A549 (cell line): Measurements from ENCODE around the gene CHKA. TPM values are rescaled to one million over a fixed set of nuclear protein-coding genes. Genes with fewer than 3 reads are reported as not detected.
A peak's percentile ranks its signal among the peaks of the same experiment; 100 is the strongest.

Experiments used
- ATAC-seq, 2 experiments: fragments of 200-7000 bp in 1 of 2; fragments of >200 bp in 1 of 2; cut with Nextera tagmentation in 1 of 2; cut with Tn5 transposase in 1 of 2; 3 replicates each; pipeline versions ENCODE4 v1.8.0 to v1.9.1; 2018 to 2020; ENCODE audit warnings: mild to moderate bottlenecking in 1 of 2, moderate library complexity in 1 of 2
- CTCF ChIA-PET: fragments of 300-600 bp; sonication (Branson Sonifier 250); formaldehyde crosslinking; extraction: SDS; loops from one replicate; lab custom pipeline; 2021; ENCODE audit warnings: antibody characterized with exemption, inconsistent platforms; lab: Yijun Ruan, JAX
- POLR2A ChIA-PET: fragments of 350-600 bp; formaldehyde crosslinking; extraction: SDS; loops from one replicate; lab custom pipeline; 2021; ENCODE audit warnings: antibody characterized with exemption, inconsistent platforms; lab: Yijun Ruan, JAX
- DNase-seq, 2 experiments: peaks; one replicate each; pipeline versions ENCODE4 v3.0.0 to v3.0.0-alpha.2; 2011 to 2016; ENCODE audit warnings: low read depth in 1 of 2, low spot score in 1 of 2
- FAIRE-seq: peaks from 2 replicates; lab custom pipeline; 2011; peaks lifted over from hg19 to GRCh38; lab: Jason Lieb, UNC
- H3K27ac ChIP-seq, 2 experiments: fragments of >200 bp; sonication (Bioruptor Twin); formaldehyde crosslinking; 3 replicates each; pipeline ENCODE4 v1.5.1; 2016 to 2017
- H3K4me1 ChIP-seq: fragments of >200 bp; sonication (Bioruptor Twin); formaldehyde crosslinking; 3 replicates; pipeline ENCODE4 v1.6.1; 2016
- H3K4me2 ChIP-seq: fragments of >200 bp; sonication (Bioruptor Twin); formaldehyde crosslinking; 3 replicates; pipeline ENCODE4 v1.6.1; 2016
- H3K4me3 ChIP-seq: fragments of >200 bp; sonication (Bioruptor Twin); formaldehyde crosslinking; 3 replicates; pipeline ENCODE4 v1.5.1; 2016
- H3K9me3 ChIP-seq: fragments of >200 bp; sonication (Bioruptor Twin); formaldehyde crosslinking; 3 replicates; pipeline ENCODE4 v1.6.1; 2016
- CHD2 ChIP-seq: fragments of 150-350 bp; IDR thresholded peaks from 2 replicates; pipeline ENCODE4 v1.6.1; 2014; ENCODE audit warnings: low read length; ENCODE audit not compliant: partially characterized antibody
- EHF ChIP-seq: fragments of 250-450 bp; sonication (Bioruptor Pico); IDR thresholded peaks from 2 replicates; pipeline ENCODE4 v1.5.0; 2020; ENCODE audit warnings: mild to moderate bottlenecking
- ELK1 ChIP-seq: fragments of 150-350 bp; IDR thresholded peaks from 2 replicates; pipeline ENCODE4 v1.6.1; 2014; ENCODE audit warnings: low read depth, mild to moderate bottlenecking, low read length
- EP300 ChIP-seq, 2 experiments: fragments of >200 bp; sonication (Bioruptor Twin); formaldehyde crosslinking; IDR thresholded peaks; 2 replicates in 1 of 2; 3 replicates in 1 of 2; pipeline ENCODE4 v1.6.1; 2016 to 2017
- ESRRA ChIP-seq: fragments of 150-350 bp; IDR thresholded peaks from 2 replicates; pipeline ENCODE4 v1.6.1; 2014; ENCODE audit warnings: mild to moderate bottlenecking, low read length, borderline replicate concordance
- FOXS1 ChIP-seq: fragments of 250-450 bp; sonication (Bioruptor Pico); IDR thresholded peaks from 2 replicates; pipeline ENCODE4 v1.5.0; 2020; ENCODE audit warnings: mild to moderate bottlenecking, moderate library complexity
- HDAC2 ChIP-seq: fragments of 200-600 bp; sonication (generic); IDR thresholded peaks from 2 replicates; pipeline ENCODE4 v1.6.1; 2016
- HMGXB4 ChIP-seq: fragments of 250-450 bp; sonication (Bioruptor Pico); IDR thresholded peaks from 2 replicates; pipeline ENCODE4 v1.5.0; 2021; ENCODE audit warnings: mild to moderate bottlenecking, moderate library complexity, borderline replicate concordance
- HOXA7 ChIP-seq: fragments of 250-450 bp; sonication (Bioruptor Pico); IDR thresholded peaks from 2 replicates; pipeline ENCODE4 v1.5.0; 2020; ENCODE audit warnings: mild to moderate bottlenecking, moderate library complexity
- HOXB13 ChIP-seq: fragments of 250-450 bp; sonication (Bioruptor Pico); IDR thresholded peaks from 2 replicates; pipeline ENCODE4 v1.5.0; 2020; ENCODE audit warnings: low read depth, mild to moderate bottlenecking, moderate library complexity
- MAFK ChIP-seq: fragments of 450-650 bp; IDR thresholded peaks from 2 replicates; pipeline ENCODE4 v1.6.1; 2014; ENCODE audit not compliant: partially characterized antibody
- MAX ChIP-seq: IDR thresholded peaks from 2 replicates; pipeline ENCODE4 v1.6.1; 2012
- MYC ChIP-seq: IDR thresholded peaks from 2 replicates; pipeline ENCODE4 v1.6.1; 2012; ENCODE audit warnings: mild to moderate bottlenecking, inconsistent platforms, low read length, improper control_type of control experiment, borderline replicate concordance
- NPAS2 ChIP-seq: fragments of 250-450 bp; sonication (Bioruptor Pico); IDR thresholded peaks from 2 replicates; pipeline ENCODE4 v1.8.0; 2022; ENCODE audit warnings: mild to moderate bottlenecking, moderate library complexity, borderline replicate concordance
- PHF8 ChIP-seq: fragments of 200-600 bp; sonication (generic); IDR thresholded peaks from 2 replicates; pipeline ENCODE4 v1.6.1; 2016; ENCODE audit warnings: low read depth, mild to moderate bottlenecking, antibody characterized with exemption, moderate library complexity, borderline replicate concordance
- POLR2AphosphoS2 ChIP-seq: conservative IDR thresholded peaks from 2 replicates; pipeline ENCODE4 v1.6.1; 2012; ENCODE audit warnings: low read length, improper control_type of control experiment, inconsistent platforms
- RAD21 ChIP-seq, 2 experiments: fragments of >200 bp in 1 of 2; sonication (Bioruptor Twin) in 1 of 2; formaldehyde crosslinking in 1 of 2; IDR thresholded peaks in 1 of 2; conservative IDR thresholded peaks in 1 of 2; 2 replicates in 1 of 2; 3 replicates in 1 of 2; pipeline ENCODE4 v1.6.1; 2012 to 2018; ENCODE audit warnings: inconsistent platforms in 1 of 2
- SREBF2 ChIP-seq: fragments of 450-650 bp; IDR thresholded peaks from 2 replicates; pipeline ENCODE4 v1.6.1; 2014; ENCODE audit warnings: mild to moderate bottlenecking, moderate library complexity
- TP53 ChIP-seq: fragments of 250-450 bp; sonication (Bioruptor Pico); IDR thresholded peaks from 2 replicates; pipeline ENCODE4 v1.5.0; 2021; ENCODE audit warnings: mild to moderate bottlenecking, moderate library complexity
- ZC3H11A ChIP-seq: fragments of 450-650 bp; IDR thresholded peaks from 2 replicates; pipeline ENCODE4 v1.6.1; 2014; ENCODE audit warnings: antibody characterized with exemption, mild to moderate bottlenecking
- ZFP36 ChIP-seq: fragments of 450-650 bp; IDR thresholded peaks from 2 replicates; pipeline ENCODE4 v1.6.1; 2014; ENCODE audit warnings: borderline replicate concordance; ENCODE audit not compliant: partially characterized antibody
- ZNF302 ChIP-seq: fragments of 250-450 bp; sonication (Bioruptor Pico); IDR thresholded peaks from 2 replicates; pipeline ENCODE4 v1.9.0; 2021; ENCODE audit warnings: inconsistent platforms, mild to moderate bottlenecking, moderate library complexity
- WGBS: methylation state at CpG from one replicate; pipeline ENCODE4 v1.1.6; 2017; ENCODE audit errors: missing lambda C conversion rate; 5-methylcytosine and 5-hydroxymethylcytosine counted together
- polyA plus RNA-seq, 4 experiments: library from polyadenylated mRNA; depleted of rRNA in 3 of 4; stranded (reverse); fragments of >200 nt; fragmentation: RNase III in 1 of 4; extraction: RNeasy Plus Mini Kit Qiagen cat#74134 plus additional on column Dnase treatment in 1 of 4; gene quantifications; 2 replicates in 3 of 4; 3 replicates in 1 of 4; pipeline ENCODE4 v1.2.3, GENCODE V29; 2011 to 2017
- TF ChIP-seq, protein P1 (sequence below): fragments of 250-450 bp; sonication (Bioruptor Pico); IDR thresholded peaks from 2 replicates; pipeline ENCODE4 v1.5.0; 2020; ENCODE audit warnings: low read depth, mild to moderate bottlenecking, moderate library complexity
- TF ChIP-seq, protein P2 (sequence below): fragments of >200 bp; sonication (Bioruptor Twin); formaldehyde crosslinking; IDR thresholded peaks from 2 replicates; pipeline ENCODE4 v1.6.1; 2016
- TF ChIP-seq, protein P3 (sequence below): fragments of >200 bp; sonication (Bioruptor Twin); formaldehyde crosslinking; IDR thresholded peaks from 3 replicates; pipeline ENCODE4 v1.5.1; 2016

Gene CHKA
- polyA plus RNA-seq, 2 of the 4 experiments (the other 2 are of a cell fraction): 14.2 to 21.7 TPM

- FAIRE-seq (no peak), DNase-seq (no peak), ATAC-seq (no peak)
- POLR2A ChIA-PET: no interaction called here
- TF ChIP-seq RAD21 (conservative IDR thresholded peaks at IDR 0.05 in 1 of 2, IDR thresholded peaks at IDR 0.05 in 1 of 2): no peak
- no peak for TF ChIP-seq ZNF302
- no peak for TF ChIP-seq HOXA7
- no peak for TF ChIP-seq HMGXB4 (CRISPR knock-in tag)
- TF ChIP-seq FOXS1 (CRISPR knock-in tag): no peak
- TF ChIP-seq MAFK: no peak
- no peak for TF ChIP-seq MYC
- no peak for TF ChIP-seq SREBF2
- TF ChIP-seq HOXB13 (CRISPR knock-in tag): no peak
- no peak for TF ChIP-seq PHF8
- no peak for TF ChIP-seq ZC3H11A
- no peak for TF ChIP-seq EHF (CRISPR knock-in tag)
- TF ChIP-seq HDAC2: no peak
- no peak for TF ChIP-seq CHD2
- TF ChIP-seq, protein P1, sequence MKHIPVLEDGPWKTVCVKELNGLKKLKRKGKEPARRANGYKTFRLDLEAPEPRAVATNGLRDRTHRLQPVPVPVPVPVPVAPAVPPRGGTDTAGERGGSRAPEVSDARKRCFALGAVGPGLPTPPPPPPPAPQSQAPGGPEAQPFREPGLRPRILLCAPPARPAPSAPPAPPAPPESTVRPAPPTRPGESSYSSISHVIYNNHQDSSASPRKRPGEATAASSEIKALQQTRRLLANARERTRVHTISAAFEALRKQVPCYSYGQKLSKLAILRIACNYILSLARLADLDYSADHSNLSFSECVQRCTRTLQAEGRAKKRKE: no peak
- no peak for TF ChIP-seq NPAS2 (CRISPR knock-in tag)
- TF ChIP-seq ESRRA: no peak
- 89% methylated on average over 8 of the region's 8 CpGs for WGBS
- no peaks in the 10 kb centered on the region for H3K9me3 ChIP-seq
- CTCF ChIA-PET: no interaction called here
- H3K4me3 ChIP-seq: no peak overlapping the region
- peaks cover 6% of the 10 kb centered on the region; the same call in 1 of the 3 replicates for H3K4me1 ChIP-seq
- H3K27ac ChIP-seq: no peak overlapping the region
- H3K4me2 ChIP-seq: no peak overlapping the region
These were observed 40.3 kb downstream of the CHKA start for GRCh38 chr11:68080860-68081259.

DNA sequence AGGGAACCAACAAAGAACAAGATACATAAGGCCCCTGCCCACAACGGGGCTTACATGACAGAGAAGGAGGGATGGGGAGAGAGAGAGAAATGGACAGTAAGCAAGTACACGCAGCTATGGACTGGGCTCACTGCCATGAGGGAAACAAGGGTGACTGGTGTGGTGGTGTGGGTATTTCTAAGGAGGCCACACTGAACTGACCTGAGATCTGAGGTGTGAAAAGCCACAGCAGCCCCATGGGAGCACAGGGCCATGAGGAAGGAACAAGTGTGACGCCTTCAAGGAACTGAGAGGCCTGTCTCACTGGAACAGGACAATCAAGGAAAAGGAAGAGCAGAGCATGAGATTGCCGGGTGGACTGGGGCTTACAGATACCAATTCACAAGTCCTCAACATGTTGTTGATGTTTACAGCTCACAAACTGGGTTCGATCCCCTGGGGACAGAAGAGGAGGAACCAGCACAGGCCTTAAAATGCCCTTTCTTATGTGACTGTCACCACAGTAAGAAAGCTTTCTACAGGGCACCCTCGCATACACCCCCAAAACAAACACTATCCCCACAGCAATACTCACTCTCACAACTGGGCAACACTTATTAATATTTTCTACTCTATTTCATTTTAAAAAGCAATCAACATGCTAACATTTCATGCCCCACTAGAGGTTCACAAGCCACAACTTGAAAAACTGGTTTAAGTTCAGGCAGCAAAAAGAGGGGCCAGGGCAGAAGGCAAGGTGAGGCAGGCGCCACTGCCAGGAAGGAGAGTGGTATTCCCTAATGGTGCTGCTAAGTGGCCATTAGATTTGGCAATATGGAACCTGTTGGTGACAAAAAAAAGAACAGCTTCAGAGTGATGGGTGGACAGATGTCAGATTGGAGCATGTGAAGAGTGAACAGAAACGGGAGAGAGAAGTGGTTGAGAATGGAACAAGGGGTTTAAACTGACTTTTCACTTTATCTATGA lies 43.3 kb downstream of the CHKA start:
- ChIA-PET CTCF (interaction anchor here (1.0 kb wide), 1 partner anchor 12 kb away, joined by 3 read pairs; no protein-coding TSS in a partner anchor), POLR2A (interaction anchor here (1.2 kb wide), 1 partner anchor 43 kb away, joined by 3 read pairs; the partner anchor contains the start of gene CHKA)
- DNase-seq (no peak), ATAC-seq (peak in 1 of 2 experiments; percentile 21; a peak in 3 of 6 replicates), FAIRE-seq (no peak)
- 86% methylated on average over 8 of the region's 8 CpGs for WGBS
- no peaks in the 10 kb centered on the region for H3K9me3 ChIP-seq
- no peak overlapping the region for H3K4me3 ChIP-seq
- no peak for TF ChIP-seq NPAS2 (CRISPR knock-in tag)
- TF ChIP-seq SREBF2: no peak
- TF ChIP-seq, protein P2, sequence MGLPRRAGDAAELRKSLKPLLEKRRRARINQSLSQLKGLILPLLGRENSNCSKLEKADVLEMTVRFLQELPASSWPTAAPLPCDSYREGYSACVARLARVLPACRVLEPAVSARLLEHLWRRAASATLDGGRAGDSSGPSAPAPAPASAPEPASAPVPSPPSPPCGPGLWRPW: no peak
- no peak for TF ChIP-seq ZFP36
- TF ChIP-seq POLR2AphosphoS2: no peak
- TF ChIP-seq TP53: no peak
- no peak for TF ChIP-seq MAX
- no peak for TF ChIP-seq ELK1
- no peak for TF ChIP-seq EP300 (IDR thresholded peaks at IDR 0.05)
- TF ChIP-seq, protein P3, sequence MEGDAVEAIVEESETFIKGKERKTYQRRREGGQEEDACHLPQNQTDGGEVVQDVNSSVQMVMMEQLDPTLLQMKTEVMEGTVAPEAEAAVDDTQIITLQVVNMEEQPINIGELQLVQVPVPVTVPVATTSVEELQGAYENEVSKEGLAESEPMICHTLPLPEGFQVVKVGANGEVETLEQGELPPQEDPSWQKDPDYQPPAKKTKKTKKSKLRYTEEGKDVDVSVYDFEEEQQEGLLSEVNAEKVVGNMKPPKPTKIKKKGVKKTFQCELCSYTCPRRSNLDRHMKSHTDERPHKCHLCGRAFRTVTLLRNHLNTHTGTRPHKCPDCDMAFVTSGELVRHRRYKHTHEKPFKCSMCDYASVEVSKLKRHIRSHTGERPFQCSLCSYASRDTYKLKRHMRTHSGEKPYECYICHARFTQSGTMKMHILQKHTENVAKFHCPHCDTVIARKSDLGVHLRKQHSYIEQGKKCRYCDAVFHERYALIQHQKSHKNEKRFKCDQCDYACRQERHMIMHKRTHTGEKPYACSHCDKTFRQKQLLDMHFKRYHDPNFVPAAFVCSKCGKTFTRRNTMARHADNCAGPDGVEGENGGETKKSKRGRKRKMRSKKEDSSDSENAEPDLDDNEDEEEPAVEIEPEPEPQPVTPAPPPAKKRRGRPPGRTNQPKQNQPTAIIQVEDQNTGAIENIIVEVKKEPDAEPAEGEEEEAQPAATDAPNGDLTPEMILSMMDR: no peak
- TF ChIP-seq MAFK: no peak
- TF ChIP-seq, protein P1: no peak
- no peak overlapping the region for H3K27ac ChIP-seq
- H3K4me2 ChIP-seq: no peak overlapping the region
- H3K4me1 ChIP-seq: peaks cover 6% of the 10 kb centered on the region; the same call in 1 of the 3 replicates
